Esophagus muscularis mucosa (tissue), 4 donors: ENCODE measurements around the gene CDK5R2. TPM values are rescaled to one million over a fixed set of nuclear protein-coding genes. Genes with fewer than 3 reads are reported as not detected.
A peak's percentile ranks its signal among the peaks of the same experiment; 100 is the strongest.

Source experiments
- DNase-seq: peaks from one replicate; pipeline ENCODE4 v3.0.0-alpha.2; 2017; ENCODE audit errors: extremely low spot score
- H3K27ac ChIP-seq, 4 donors: fragments of 200-600 bp; sonication (generic); replicated peaks in 1 of 4; 1 replicate in 3 of 4; 2 replicates in 1 of 4; pipeline ENCODE4 v1.5.1; 2016 to 2019; ENCODE audit warnings: mild to moderate bottlenecking in 1 of 4
- H3K27me3 ChIP-seq, 4 donors: fragments of 200-600 bp; sonication (generic); one replicate each; pipeline versions ENCODE4 v1.5.1 to v1.6.0; 2016 to 2019
- H3K36me3 ChIP-seq, 4 donors: fragments of 200-600 bp; sonication (generic); one replicate each; pipeline ENCODE4 v1.5.1; 2016 to 2019
- H3K4me1 ChIP-seq, 4 donors: fragments of 200-600 bp; sonication (generic); one replicate each; pipeline ENCODE4 v1.5.1; 2016 to 2019
- H3K4me3 ChIP-seq, 4 donors: fragments of 200-600 bp; sonication (generic); 1 replicate in 2 of 4; 2 replicates in 2 of 4; pipeline ENCODE4 v1.5.1; 2016 to 2019; ENCODE audit warnings: mild to moderate bottlenecking in 4 of 4, moderate library complexity in 1 of 4
- H3K9me3 ChIP-seq, 4 donors: fragments of 200-600 bp; sonication (generic); 1 replicate in 3 of 4; 2 replicates in 1 of 4; pipeline ENCODE4 v1.5.1; 2016 to 2019
- CTCF ChIP-seq, 3 experiments: fragments of 200-600 bp in 2 of 3; fragments of 450-650 bp in 1 of 3; sonication (generic) in 2 of 3; IDR thresholded peaks; one replicate each; pipeline ENCODE4 v1.5.1; 2017 to 2019; ENCODE audit warnings: antibody characterized with exemption in 3 of 3, mild to moderate bottlenecking in 2 of 3, moderate library complexity in 1 of 3
- EP300 ChIP-seq: sonication (generic); formaldehyde crosslinking; IDR thresholded peaks from one replicate; pipeline ENCODE4 v1.6.1; 2017; ENCODE audit warnings: antibody characterized with exemption
- POLR2A ChIP-seq: fragments of 450-650 bp; IDR thresholded peaks from one replicate; pipeline ENCODE4 v1.6.1; 2017; ENCODE audit warnings: antibody characterized with exemption, moderate library complexity, mild to moderate bottlenecking, low read depth
- POLR2AphosphoS5 ChIP-seq, 2 donors: sonication (generic); formaldehyde crosslinking; IDR thresholded peaks; one replicate each; pipeline ENCODE4 v1.6.1; 2017; ENCODE audit warnings: antibody characterized with exemption in 2 of 2
- WGBS: methylation state at CpG from one replicate; pipeline ENCODE4 v1.1.5; 2018; 5-methylcytosine and 5-hydroxymethylcytosine counted together
- intact Hi-C: fragments of 100-400 bp; cut with DNase I; formaldehyde crosslinking; loops from one replicate; pipeline ENCODE4 v1.15.1; 2023
- total RNA-seq, 4 donors: library from RNA; depleted of rRNA; stranded (reverse); fragments of >200 nt; gene quantifications; one replicate each; pipeline versions ENCODE4 v1.1.0 to v1.2.1, GENCODE V29; 2016

CDK5R2 gene
- total RNA-seq, 4 donors from 2014 or later, result under 0.01 to 0.52 (median 0.33) TPM; not detected in 1

GRCh38 chr2:218982586-218983262 is 23.3 kb downstream of the CDK5R2 start:
- WGBS, result 13% methylated on average over 20 of the region's 28 CpGs
- Histone ChIP-seq H3K27me3 (peaks cover 0 to 99% (median 81%) of the 10 kb centered on the region in 4 donors), H3K4me3 (peak overlapping the region in 3 of 4 donors; percentile 40 to 52 (median 42)), H3K4me1 (peaks cover 42 to 59% (median 55%) of the 10 kb centered on the region in 4 donors), H3K9me3 (no peaks in the 10 kb centered on the region), H3K36me3 (no peaks in the 10 kb centered on the region), H3K27ac (no peak overlapping the region)
- DNase-seq, result no peak
- TF ChIP-seq EP300 (no peak), POLR2AphosphoS5 (IDR thresholded peaks at IDR 0.05) (no peak), POLR2A (no peak), CTCF (IDR thresholded peaks at IDR 0.05) (no peak)
- intact Hi-C loops, result no loop called here

GRCh38 chr2:218983263-218983933 is 23.9 kb downstream of the CDK5R2 start:
- DNase-seq, result no peak
- TF ChIP-seq CTCF (IDR thresholded peaks at IDR 0.05), result no peak
- TF ChIP-seq POLR2AphosphoS5 (IDR thresholded peaks at IDR 0.05), result no peak
- TF ChIP-seq POLR2A, result no peak
- no peak for TF ChIP-seq EP300
- intact Hi-C loops, result no loop called here
- Histone ChIP-seq H3K4me1 (peaks cover 42 to 59% (median 55%) of the 10 kb centered on the region in 4 donors), H3K27me3 (peaks cover 0 to 100% (median 86%) of the 10 kb centered on the region in 4 donors), H3K9me3 (no peaks in the 10 kb centered on the region), H3K36me3 (no peaks in the 10 kb centered on the region), H3K27ac (no peak overlapping the region), H3K4me3 (peak overlapping the region in 1 of 4 donors; percentile 29)
- WGBS, result 19% methylated on average over 10 of the region's 23 CpGs

GRCh38 chr2:218983934-218984238 is 24.4 kb downstream of the CDK5R2 start:
- no peak for DNase-seq
- intact Hi-C loops, result no loop called here
- H3K27me3 ChIP-seq, result peaks cover 0 to 100% (median 88%) of the 10 kb centered on the region in 4 donors
- H3K27ac ChIP-seq, result no peak overlapping the region
- H3K4me3 ChIP-seq, result peak overlapping the region in 2 of 4 donors; percentile 29 to 35
- TF ChIP-seq CTCF (IDR thresholded peaks at IDR 0.05) (no peak), EP300 (no peak), POLR2AphosphoS5 (IDR thresholded peaks at IDR 0.05) (no peak), POLR2A (no peak)
- no peaks in the 10 kb centered on the region for H3K36me3 ChIP-seq
- no peaks in the 10 kb centered on the region for H3K9me3 ChIP-seq
- 16% methylated on average over 9 of the region's 10 CpGs for WGBS
- peaks cover 42 to 59% (median 55%) of the 10 kb centered on the region in 4 donors for H3K4me1 ChIP-seq

DNA sequence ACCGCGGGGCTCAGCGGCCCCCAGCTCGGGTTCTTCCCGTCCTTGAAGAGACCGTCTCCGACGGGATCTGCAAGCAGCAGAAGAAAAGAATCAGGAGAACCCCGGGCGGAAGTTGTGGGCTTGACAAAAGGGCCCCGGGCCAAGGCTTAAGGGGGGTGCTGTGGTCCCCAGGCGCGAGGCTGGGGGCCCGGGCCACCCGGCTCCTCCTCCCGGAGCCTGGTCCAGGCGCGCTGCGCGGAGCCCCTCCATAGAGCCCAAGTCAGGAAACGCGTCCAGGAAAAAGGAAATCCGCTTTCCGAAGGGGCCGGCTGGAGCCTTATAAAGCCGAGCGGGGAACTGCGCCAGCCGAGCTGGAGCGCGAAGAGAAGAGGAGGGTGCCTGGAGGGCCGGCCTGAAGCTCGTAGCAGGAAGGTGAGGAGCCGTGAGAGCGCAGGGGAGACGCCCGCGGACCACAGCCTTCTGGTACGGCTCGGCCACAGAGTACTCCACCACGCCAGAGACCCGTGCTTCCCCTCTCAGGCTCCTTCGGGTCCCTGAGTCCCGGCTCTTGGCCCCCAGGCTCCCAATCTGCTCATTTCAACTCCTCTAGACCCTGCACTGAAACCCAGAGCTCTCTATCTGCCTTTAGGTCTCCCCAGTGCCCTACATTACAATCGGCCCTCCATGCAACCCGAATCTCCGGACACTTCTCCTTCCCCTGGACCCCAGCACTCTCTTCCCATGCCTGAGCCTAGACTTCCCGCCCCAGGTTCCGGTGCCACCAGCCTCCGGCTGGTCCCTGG is 25.0 kb downstream of the CDK5R2 start:
- 2% methylated on average over 42 of the region's 50 CpGs for WGBS
- no peak overlapping the region for H3K27ac ChIP-seq
- no peaks in the 10 kb centered on the region for H3K36me3 ChIP-seq
- DNase-seq, result no peak
- H3K9me3 ChIP-seq, result no peaks in the 10 kb centered on the region
- intact Hi-C loops, result no loop called here
- TF ChIP-seq POLR2A (no peak), POLR2AphosphoS5 (IDR thresholded peaks at IDR 0.05) (no peak)
- peak overlapping the region; percentile 15 to 35 (median 24) for H3K4me3 ChIP-seq
- H3K27me3 ChIP-seq, result peaks cover 0 to 100% (median 90%) of the 10 kb centered on the region in 4 donors
- peaks cover 42 to 59% (median 55%) of the 10 kb centered on the region in 4 donors for H3K4me1 ChIP-seq

GRCh38 chr2:218985021-218985324 is 25.5 kb downstream of the CDK5R2 start, which contains the start of gene FEV:
Gene FEV, minus strand, starts transcription at chr2:218985184. Its CDS starts 109 bp downstream, at chr2:218985075.
- Histone ChIP-seq H3K9me3 (no peaks in the 10 kb centered on the region), H3K27me3 (peaks cover 0 to 100% (median 90%) of the 10 kb centered on the region in 4 donors), H3K36me3 (no peaks in the 10 kb centered on the region), H3K4me1 (peaks cover 39 to 55% (median 50%) of the 10 kb centered on the region in 4 donors), H3K4me3 (peak within 1 kb of the TSS; percentile 15 to 35 (median 24)), H3K27ac (no peak within 1 kb of the TSS)
- intact Hi-C loops, result no loop called here
- DNase-seq, result no peak
- whole genome bisulfite sequencing, result 2% methylated on average over 8 of the region's 32 CpGs
- TF ChIP-seq POLR2AphosphoS5 (IDR thresholded peaks at IDR 0.05) (no peak), CTCF (IDR thresholded peaks at IDR 0.05) (no peak)
